Measurements from ENCODE around the gene ANKRD11.
A peak's percentile ranks its signal among the peaks of the same experiment; 100 is the strongest.

ANKRD11 gene

GRCh38 chr16:89378947-89379771 lies 111.2 kb downstream of the ANKRD11 start:
- DNase-seq = no peak

GRCh38 chr16:89377453-89377848 lies 112.9 kb downstream of the ANKRD11 start:
- DNase-seq = no peak

- no peak for DNase-seq
Observed at GRCh38 chr16:89376812-89377452, 113.4 kb downstream of the ANKRD11 start.

- DNase-seq = no peak
Observed at GRCh38 chr16:89375686-89376085, 114.7 kb downstream of the ANKRD11 start.

GRCh38 chr16:89375021-89375420 lies 115.3 kb downstream of the ANKRD11 start:
- no peak for DNase-seq

GRCh38 chr16:89374393-89374960 lies 115.9 kb downstream of the ANKRD11 start:
- DNase-seq = no peak

GRCh38 chr16:89373355-89374110 lies 116.8 kb downstream of the ANKRD11 start:
- DNase-seq = no peak

- no peak for DNase-seq
Observed at GRCh38 chr16:89371968-89372634, 118.3 kb downstream of the ANKRD11 start.

GRCh38 chr16:89371386-89371785 lies 119.0 kb downstream of the ANKRD11 start:
- DNase-seq = no peak

- DNase-seq = no peak
Observed at GRCh38 chr16:89370601-89371000, 119.8 kb downstream of the ANKRD11 start.

- DNase-seq = no peak
Observed at GRCh38 chr16:89370081-89370511, 120.3 kb downstream of the ANKRD11 start.

GRCh38 chr16:89369266-89369895 lies 121.0 kb downstream of the ANKRD11 start:
- no peak for DNase-seq

GRCh38 chr16:89368604-89369249 lies 121.6 kb downstream of the ANKRD11 start:
- DNase-seq = no peak

GRCh38 chr16:89367538-89367915 lies 122.8 kb downstream of the ANKRD11 start:
- no peak for DNase-seq

- no peak for DNase-seq
Observed at GRCh38 chr16:89366561-89367537, 123.5 kb downstream of the ANKRD11 start.

GRCh38 chr16:89365996-89366395 lies 124.4 kb downstream of the ANKRD11 start:
- DNase-seq = no peak

GRCh38 chr16:89365044-89365467 lies 125.3 kb downstream of the ANKRD11 start:
- no peak for DNase-seq

- DNase-seq = no peak
Observed at GRCh38 chr16:89364606-89365005, 125.8 kb downstream of the ANKRD11 start.

GRCh38 chr16:89363621-89364393 lies 126.6 kb downstream of the ANKRD11 start:
- DNase-seq = peak; percentile 51 to 65

Data from activated CD4-positive, alpha-beta T cell treated with anti-CD3 and anti-CD28 coated beads, Interleukin-2, amount 50 U/mL, for 48 hours (primary cell).